ENCODE data around the gene PDCD10.

- no peak for TF ChIP-seq EP300 (IDR thresholded peaks at IDR 0.05)
- TF ChIP-seq POLR2AphosphoS5 (IDR thresholded peaks at IDR 0.05): peak; percentile 79 to 90
- TF ChIP-seq CTCF (IDR thresholded peaks at IDR 0.05): no peak
These were observed 794 bp upstream of the PDCD10 start, which contains the start of gene SERPINI1 for GRCh38 chr3:167735233-167736138.
